ENCODE measurements around the gene PUS3. TPM values are rescaled to one million over a fixed set of nuclear protein-coding genes. Genes with fewer than 3 reads are reported as not detected.

PUS3 gene
- polyA plus RNA-seq, 3 donors, result 2.0 to 5.3 (median 3.1) TPM

DNA sequence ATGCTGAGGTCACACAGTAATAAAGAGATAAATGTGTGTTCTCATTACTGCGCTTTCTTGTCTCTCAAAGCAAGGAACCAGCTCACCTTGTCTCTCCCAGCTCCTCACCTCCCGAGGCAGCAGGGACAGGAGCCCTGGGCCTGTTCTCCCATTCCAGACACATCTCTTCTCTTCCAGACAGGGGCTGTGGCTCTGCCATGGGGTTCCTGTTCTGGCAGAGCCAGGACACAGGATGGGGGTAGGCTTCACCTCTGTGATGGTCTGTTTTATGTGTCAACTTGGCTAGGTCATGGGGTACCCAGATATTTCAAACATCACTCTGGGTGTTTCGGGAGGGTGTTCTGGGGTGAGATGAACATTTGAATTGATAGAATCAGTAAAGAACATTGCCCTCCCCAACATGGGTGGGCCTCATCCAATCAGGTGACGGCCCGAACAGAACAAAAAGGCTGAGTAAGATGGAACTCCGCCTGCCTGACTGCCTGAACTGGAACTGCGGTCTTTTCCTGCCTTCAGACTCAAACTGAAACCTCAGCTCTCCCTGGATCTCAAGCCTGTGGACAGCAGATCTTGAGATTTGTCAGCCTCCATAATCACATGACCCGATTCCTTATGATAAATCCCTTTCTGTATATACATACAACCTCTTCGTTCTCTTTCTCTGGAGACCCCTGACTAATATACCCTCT lies 40.8 kb upstream of the PUS3 start:
- no peaks in the 10 kb centered on the region for H3K36me3 Mint-ChIP-seq
- Histone ChIP-seq H3K4me3 (replicated peaks in 1 of 3; ENCODE audit: low read depth in 2 of 3, low read length in 3 of 3) (no peak overlapping the region), H3K4me1 (ENCODE audit: control insufficient read depth in 1 of 2, insufficient read depth in 2 of 2, low read length in 2 of 2) (no peaks in the 10 kb centered on the region), H3K27ac (ENCODE audit: low read depth in 1 of 2, low read length in 2 of 2) (no peak overlapping the region), H4K20me1 (ENCODE audit: insufficient read depth, low read length) (no peaks in the 10 kb centered on the region), H3K9ac (ENCODE audit: insufficient read depth, low read length, poor library complexity, severe bottlenecking) (no peak overlapping the region), H3K36me3 (replicated peaks in 1 of 2; ENCODE audit: control insufficient read depth in 1 of 2, insufficient read depth in 2 of 2, low read length in 2 of 2) (no peaks in the 10 kb centered on the region), H2AFZ (ENCODE audit: insufficient read depth, low read depth, low read length, poor library complexity, severe bottlenecking) (no peak overlapping the region), H3K27me3 (ENCODE audit: control insufficient read depth in 2 of 2, insufficient read depth in 2 of 2, low read length in 2 of 2) (no peaks in the 10 kb centered on the region), H3K79me2 (ENCODE audit: insufficient read depth, low read length) (no peaks in the 10 kb centered on the region), H3K4me2 (replicated peaks; ENCODE audit: extremely low read depth, low read length, poor library complexity, severe bottlenecking) (no peak overlapping the region), H3K9me3 (replicated peaks in 1 of 2; ENCODE audit: control insufficient read depth in 1 of 2, insufficient read depth in 1 of 2, low read length in 2 of 2) (no peaks in the 10 kb centered on the region)
- no peaks in the 10 kb centered on the region for H3K4me1 Mint-ChIP-seq
- no peak for DNase-seq
- TF ChIP-seq, protein P1, sequence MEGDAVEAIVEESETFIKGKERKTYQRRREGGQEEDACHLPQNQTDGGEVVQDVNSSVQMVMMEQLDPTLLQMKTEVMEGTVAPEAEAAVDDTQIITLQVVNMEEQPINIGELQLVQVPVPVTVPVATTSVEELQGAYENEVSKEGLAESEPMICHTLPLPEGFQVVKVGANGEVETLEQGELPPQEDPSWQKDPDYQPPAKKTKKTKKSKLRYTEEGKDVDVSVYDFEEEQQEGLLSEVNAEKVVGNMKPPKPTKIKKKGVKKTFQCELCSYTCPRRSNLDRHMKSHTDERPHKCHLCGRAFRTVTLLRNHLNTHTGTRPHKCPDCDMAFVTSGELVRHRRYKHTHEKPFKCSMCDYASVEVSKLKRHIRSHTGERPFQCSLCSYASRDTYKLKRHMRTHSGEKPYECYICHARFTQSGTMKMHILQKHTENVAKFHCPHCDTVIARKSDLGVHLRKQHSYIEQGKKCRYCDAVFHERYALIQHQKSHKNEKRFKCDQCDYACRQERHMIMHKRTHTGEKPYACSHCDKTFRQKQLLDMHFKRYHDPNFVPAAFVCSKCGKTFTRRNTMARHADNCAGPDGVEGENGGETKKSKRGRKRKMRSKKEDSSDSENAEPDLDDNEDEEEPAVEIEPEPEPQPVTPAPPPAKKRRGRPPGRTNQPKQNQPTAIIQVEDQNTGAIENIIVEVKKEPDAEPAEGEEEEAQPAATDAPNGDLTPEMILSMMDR (IDR thresholded peaks at IDR 0.05), result no peak
- intact Hi-C loops (cut with micrococcal nuclease), result no loop called here
- H3K4me3 Mint-ChIP-seq, result no peak overlapping the region
- WGBS (ENCODE audit: insufficient coverage), result 77% methylated on average over 5 of the region's 9 CpGs
- peak overlapping the region in 1 of 7 donors; percentile 31 for H3K27ac Mint-ChIP-seq
- H3K9me3 Mint-ChIP-seq, result peaks cover 0 to 2% (median 0%) of the 10 kb centered on the region in 7 donors
- peaks cover 0 to 7% (median 2%) of the 10 kb centered on the region in 3 donors for H3K27me3 Mint-ChIP-seq (ENCODE audit: low read depth in 3 of 3)

DNA sequence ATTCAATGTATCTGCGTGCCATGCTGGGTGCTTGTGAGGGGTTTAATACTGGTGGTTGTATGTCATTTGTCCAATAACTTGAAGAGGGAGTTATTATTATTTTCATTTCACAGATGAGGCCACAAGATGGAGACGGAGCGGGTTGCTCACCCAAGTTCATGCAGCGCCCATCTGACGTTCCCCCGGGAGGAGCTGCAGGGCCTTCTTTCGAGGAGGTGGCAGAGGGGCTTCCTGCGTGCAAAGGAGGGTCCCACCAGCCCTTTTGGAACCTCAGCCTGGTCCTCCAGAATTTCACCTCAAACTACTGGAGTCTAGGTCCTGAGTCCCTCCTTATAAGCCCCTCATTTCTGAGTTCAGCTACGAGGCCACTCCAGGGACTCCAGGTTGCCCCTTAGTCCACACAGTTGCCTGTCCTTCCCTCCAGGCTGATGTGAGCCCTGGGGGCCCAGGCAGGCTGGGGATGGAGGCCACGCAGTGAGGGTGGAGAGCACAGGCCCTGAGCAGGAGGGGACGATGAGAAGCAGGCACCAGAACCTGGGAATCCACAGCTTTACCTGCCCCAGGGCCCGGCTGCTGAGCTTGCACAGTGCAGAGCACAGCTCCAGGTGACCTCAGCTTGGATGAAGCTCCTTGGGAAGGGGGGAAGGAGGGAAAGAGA lies 39.9 kb upstream of the PUS3 start:
- Histone ChIP-seq H3K9ac (ENCODE audit: insufficient read depth, low read length, poor library complexity, severe bottlenecking) (no peak overlapping the region), H3K9me3 (replicated peaks in 1 of 2; ENCODE audit: control insufficient read depth in 1 of 2, insufficient read depth in 1 of 2, low read length in 2 of 2) (no peaks in the 10 kb centered on the region), H3K4me1 (ENCODE audit: control insufficient read depth in 1 of 2, insufficient read depth in 2 of 2, low read length in 2 of 2) (no peaks in the 10 kb centered on the region), H3K4me3 (replicated peaks in 1 of 3; ENCODE audit: low read depth in 2 of 3, low read length in 3 of 3) (no peak overlapping the region), H2AFZ (ENCODE audit: insufficient read depth, low read depth, low read length, poor library complexity, severe bottlenecking) (no peak overlapping the region), H3K27ac (ENCODE audit: low read depth in 1 of 2, low read length in 2 of 2) (no peak overlapping the region), H3K4me2 (replicated peaks; ENCODE audit: extremely low read depth, low read length, poor library complexity, severe bottlenecking) (no peak overlapping the region), H3K79me2 (ENCODE audit: insufficient read depth, low read length) (no peaks in the 10 kb centered on the region), H3K27me3 (ENCODE audit: control insufficient read depth in 2 of 2, insufficient read depth in 2 of 2, low read length in 2 of 2) (no peaks in the 10 kb centered on the region), H4K20me1 (ENCODE audit: insufficient read depth, low read length) (no peaks in the 10 kb centered on the region), H3K36me3 (replicated peaks in 1 of 2; ENCODE audit: control insufficient read depth in 1 of 2, insufficient read depth in 2 of 2, low read length in 2 of 2) (no peaks in the 10 kb centered on the region)
- H3K9me3 Mint-ChIP-seq, result peaks cover 0 to 7% (median 0%) of the 10 kb centered on the region in 7 donors
- H3K4me3 Mint-ChIP-seq, result no peak overlapping the region
- intact Hi-C loops (cut with micrococcal nuclease), result no loop called here
- peaks cover 4% of the 10 kb centered on the region for H3K4me1 Mint-ChIP-seq
- H3K36me3 Mint-ChIP-seq, result no peaks in the 10 kb centered on the region
- TF ChIP-seq, protein P1 (IDR thresholded peaks at IDR 0.05), result no peak
- no peak for DNase-seq
- WGBS (ENCODE audit: insufficient coverage), result 84% methylated on average over 10 of the region's 12 CpGs
- no peak overlapping the region for H3K27ac Mint-ChIP-seq
- H3K27me3 Mint-ChIP-seq (ENCODE audit: low read depth in 3 of 3), result peaks cover 0 to 6% (median 2%) of the 10 kb centered on the region in 3 donors

Data from CD14-positive monocyte (primary cell).